HG03066 (cell line): ENCODE data around the gene TENM3.

ENCODE experiments used
- ATAC-seq: cut with Tn5 transposase; IDR thresholded peaks from one replicate; pipeline ENCODE4 v1.9.1; 2021; ENCODE audit warnings: low read depth; ENCODE audit not compliant: unreplicated experiment

Gene TENM3

DNA sequence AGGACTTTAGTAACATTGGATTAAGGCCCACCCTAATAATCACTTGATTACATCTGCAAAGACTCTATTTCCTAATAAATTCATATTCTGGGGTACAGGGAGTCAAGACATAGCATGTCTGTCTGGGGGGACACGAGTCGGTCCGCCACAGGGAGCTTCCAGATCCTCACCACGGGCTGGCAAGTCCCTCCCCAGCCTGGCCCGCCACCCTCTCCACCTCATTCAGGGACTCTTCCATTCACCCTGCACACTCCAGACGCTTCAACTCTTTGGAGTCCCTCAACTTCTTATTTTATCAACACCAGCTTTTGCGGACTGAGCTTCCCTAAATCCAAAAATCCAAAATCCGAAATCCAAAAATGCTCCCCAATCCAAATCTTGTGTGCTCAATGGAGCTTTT, 602.8 kb downstream of the TENM3 start:
- ATAC-seq: no peak

DNA sequence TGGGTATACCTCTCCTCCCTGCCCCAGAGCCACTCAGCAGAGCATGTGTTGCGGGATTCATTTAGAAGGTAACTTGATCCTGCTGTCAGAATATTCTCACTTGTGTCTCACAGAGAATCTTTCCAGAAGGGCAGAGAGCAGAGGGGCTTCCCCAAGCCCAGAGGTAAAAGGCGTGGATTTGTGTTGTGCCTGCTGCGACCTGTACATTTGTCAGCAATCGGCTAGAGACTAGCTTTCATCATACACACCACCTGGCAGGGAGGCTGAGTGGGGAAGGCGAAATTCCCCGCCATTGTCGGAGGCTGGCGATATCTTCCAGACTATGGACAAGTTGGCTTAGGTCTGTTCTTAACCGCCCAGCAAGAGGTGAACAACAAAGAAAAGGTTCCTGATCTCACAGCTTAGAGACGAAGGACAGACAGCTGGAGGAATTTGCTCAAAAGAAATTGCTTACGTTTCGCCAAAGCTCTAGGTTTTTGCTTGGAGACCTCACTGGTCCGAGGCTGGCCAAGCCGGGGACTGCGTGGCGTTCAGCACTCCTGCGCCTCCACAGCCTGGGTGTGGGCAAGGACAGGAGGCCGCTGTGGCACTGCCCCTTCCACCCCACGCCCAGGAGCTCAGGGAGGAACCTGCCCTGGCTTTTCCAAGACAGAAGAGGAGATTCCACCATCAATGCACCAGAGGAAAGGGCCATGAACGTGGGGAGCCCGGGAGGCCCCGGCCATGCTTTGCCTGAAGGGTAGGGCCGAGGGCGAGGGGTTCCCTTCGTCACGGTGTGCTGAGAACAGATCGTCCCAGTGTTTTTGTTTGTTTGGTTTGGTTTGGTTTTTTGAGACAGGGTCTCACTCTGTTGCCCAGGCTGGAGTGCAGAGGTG, 604.6 kb downstream of the TENM3 start:
- no peak for ATAC-seq

GRCh38 chr4:182848685-182849084, 605.5 kb downstream of the TENM3 start:
- no peak for ATAC-seq
